Stomach (tissue), 9 donors: ENCODE measurements around the gene PIR. TPM values are rescaled to one million over a fixed set of nuclear protein-coding genes. Genes with fewer than 3 reads are reported as not detected.

Source experiments
- DNase-seq, 2 donors: peaks; one replicate each; pipeline versions ENCODE4 v3.0.0 to v3.0.0-alpha.2; 2013 to 2019
- H3K27ac ChIP-seq, 5 donors: fragments of 200-600 bp in 4 of 5; sonication (generic) in 4 of 5; one replicate each; pipeline ENCODE4 v1.5.1; 2013 to 2019; ENCODE audit warnings: mild to moderate bottlenecking in 1 of 5, moderate library complexity in 1 of 5
- H3K27me3 ChIP-seq, 3 donors: fragments of 200-600 bp; sonication (generic); one replicate each; pipeline ENCODE4 v1.5.1; 2017 to 2019; ENCODE audit warnings: mixed run types in 1 of 3
- H3K36me3 ChIP-seq, 4 donors: fragments of 200-600 bp; sonication (generic); 1 replicate in 3 of 4; 2 replicates in 1 of 4; pipeline ENCODE4 v1.5.1; 2016 to 2019
- H3K4me1 ChIP-seq, 4 donors: fragments of 200-600 bp; sonication (generic); one replicate each; pipeline ENCODE4 v1.5.1; 2016 to 2019
- H3K4me3 ChIP-seq, 4 donors: fragments of 200-600 bp; sonication (generic) in 3 of 4; one replicate each; pipeline ENCODE4 v1.5.1; 2016 to 2019; ENCODE audit warnings: mild to moderate bottlenecking in 1 of 4
- H3K9me3 ChIP-seq, 4 donors: fragments of 200-600 bp; sonication (generic); one replicate each; pipeline ENCODE4 v1.5.1; 2016 to 2019
- EP300 ChIP-seq: sonication (generic); formaldehyde crosslinking; IDR thresholded peaks from one replicate; pipeline ENCODE4 v1.6.1; 2017; ENCODE audit warnings: antibody characterized with exemption
- POLR2A ChIP-seq, 4 donors: fragments of 450-650 bp; IDR thresholded peaks; one replicate each; pipeline ENCODE4 v1.6.1; 2016; ENCODE audit warnings: antibody characterized with exemption in 4 of 4, control low read depth in 2 of 4, mild to moderate bottlenecking in 1 of 4, moderate library complexity in 1 of 4
- POLR2AphosphoS5 ChIP-seq, 3 donors: sonication (generic); formaldehyde crosslinking; IDR thresholded peaks; one replicate each; pipeline ENCODE4 v1.6.1; 2016; ENCODE audit warnings: antibody characterized with exemption in 3 of 3
- WGBS, 5 donors: extraction: QIAGEN DNeasy Blood & Tissue Kit in 3 of 5; methylation state at CpG; one replicate each; pipeline versions ENCODE4 v1.1.5 to v1.1.7; 2013 to 2018; 5-methylcytosine and 5-hydroxymethylcytosine counted together
- intact Hi-C: fragments of 100-400 bp; cut with DNase I; formaldehyde crosslinking; loops from one replicate; pipeline ENCODE4 v1.15.1; 2023; ENCODE audit warnings: low total_unique reads
- polyA plus RNA-seq, 3 donors: library from polyadenylated mRNA; stranded (reverse); fragments of 200-250 nt; gene quantifications; one replicate each; pipeline ENCODE4 v1.2.3, GENCODE V29; 2013
- total RNA-seq, 5 donors: library from RNA; depleted of rRNA; stranded (reverse); fragments of >200 nt; gene quantifications; one replicate each; pipeline versions ENCODE4 v1.1.0 to v1.2.3, GENCODE V29; 2014 to 2016
- TF ChIP-seq, protein P1 (sequence below), 7 experiments: fragments of 450-650 bp in 4 of 7; fragments of 200-600 bp in 3 of 7; sonication (generic) in 3 of 7; IDR thresholded peaks; one replicate each; pipeline ENCODE4 v1.5.1; 2016 to 2019; ENCODE audit warnings: antibody characterized with exemption in 7 of 7, control low read depth in 2 of 7, mild to moderate bottlenecking in 1 of 7
- donor health status: healthy with polysubstance abuse.
- donor health status: Bipolar disorder and iron deficiency.
- donor health status: healthy.

PIR gene
- total and polyA plus RNA-seq, 8 donors = 5.2 to 47.5 (median 12.7) TPM

DNA sequence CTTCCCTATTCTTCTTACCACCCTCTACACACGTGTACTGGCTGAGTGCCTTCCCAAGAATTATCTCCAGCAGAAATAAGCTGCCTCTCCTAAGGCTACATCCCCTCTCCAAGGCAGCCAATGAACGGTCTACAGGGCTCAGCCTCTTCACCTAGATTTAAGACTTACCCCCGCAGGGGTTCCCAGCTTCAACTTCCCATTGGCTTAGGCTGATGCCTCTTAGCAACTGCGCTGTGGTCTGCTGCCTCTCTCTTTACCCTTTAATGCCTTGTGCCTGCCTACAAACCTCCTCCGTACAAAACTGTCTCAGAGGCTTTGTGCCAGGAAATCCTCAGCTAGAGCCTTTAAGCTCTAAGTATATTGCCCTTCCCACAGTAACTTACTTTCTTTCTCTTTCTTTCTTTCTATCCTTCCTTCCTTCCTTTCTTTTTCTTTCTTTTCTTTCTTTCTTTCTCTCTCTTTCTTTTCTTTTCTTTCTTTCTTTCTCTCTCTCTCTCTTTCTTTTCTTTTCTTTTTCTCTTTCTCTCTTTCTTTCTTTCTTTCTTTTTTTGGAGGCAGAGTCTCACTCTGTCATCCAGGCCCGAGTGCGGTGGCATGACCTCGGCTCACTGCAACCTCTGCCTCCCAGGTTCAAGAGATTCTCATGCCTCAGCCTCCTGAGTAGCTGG, 142.7 kb downstream of the PIR start:
- intact Hi-C loops = loop anchor here (10.0 kb wide), 1 partner anchor 114 kb away; no protein-coding TSS in a partner anchor
- H3K36me3 ChIP-seq = peaks cover 0 to 3% (median 0%) of the 10 kb centered on the region in 4 donors
- no peak overlapping the region for H3K27ac ChIP-seq
- no peaks in the 10 kb centered on the region for H3K4me1 ChIP-seq
- no peaks in the 10 kb centered on the region for H3K27me3 ChIP-seq
- DNase-seq = no peak
- TF ChIP-seq POLR2AphosphoS5 (IDR thresholded peaks at IDR 0.05) (no peak), EP300 (no peak), POLR2A (IDR thresholded peaks at IDR 0.05) (no peak)
- TF ChIP-seq, protein P1, sequence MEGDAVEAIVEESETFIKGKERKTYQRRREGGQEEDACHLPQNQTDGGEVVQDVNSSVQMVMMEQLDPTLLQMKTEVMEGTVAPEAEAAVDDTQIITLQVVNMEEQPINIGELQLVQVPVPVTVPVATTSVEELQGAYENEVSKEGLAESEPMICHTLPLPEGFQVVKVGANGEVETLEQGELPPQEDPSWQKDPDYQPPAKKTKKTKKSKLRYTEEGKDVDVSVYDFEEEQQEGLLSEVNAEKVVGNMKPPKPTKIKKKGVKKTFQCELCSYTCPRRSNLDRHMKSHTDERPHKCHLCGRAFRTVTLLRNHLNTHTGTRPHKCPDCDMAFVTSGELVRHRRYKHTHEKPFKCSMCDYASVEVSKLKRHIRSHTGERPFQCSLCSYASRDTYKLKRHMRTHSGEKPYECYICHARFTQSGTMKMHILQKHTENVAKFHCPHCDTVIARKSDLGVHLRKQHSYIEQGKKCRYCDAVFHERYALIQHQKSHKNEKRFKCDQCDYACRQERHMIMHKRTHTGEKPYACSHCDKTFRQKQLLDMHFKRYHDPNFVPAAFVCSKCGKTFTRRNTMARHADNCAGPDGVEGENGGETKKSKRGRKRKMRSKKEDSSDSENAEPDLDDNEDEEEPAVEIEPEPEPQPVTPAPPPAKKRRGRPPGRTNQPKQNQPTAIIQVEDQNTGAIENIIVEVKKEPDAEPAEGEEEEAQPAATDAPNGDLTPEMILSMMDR (IDR thresholded peaks at IDR 0.05) = no peak
- H3K9me3 ChIP-seq = no peaks in the 10 kb centered on the region
- 61 to 76% (median 70%) methylated on average over 7 to 8 of the region's 8 CpGs for WGBS, 5 donors
- no peak overlapping the region for H3K4me3 ChIP-seq

DNA sequence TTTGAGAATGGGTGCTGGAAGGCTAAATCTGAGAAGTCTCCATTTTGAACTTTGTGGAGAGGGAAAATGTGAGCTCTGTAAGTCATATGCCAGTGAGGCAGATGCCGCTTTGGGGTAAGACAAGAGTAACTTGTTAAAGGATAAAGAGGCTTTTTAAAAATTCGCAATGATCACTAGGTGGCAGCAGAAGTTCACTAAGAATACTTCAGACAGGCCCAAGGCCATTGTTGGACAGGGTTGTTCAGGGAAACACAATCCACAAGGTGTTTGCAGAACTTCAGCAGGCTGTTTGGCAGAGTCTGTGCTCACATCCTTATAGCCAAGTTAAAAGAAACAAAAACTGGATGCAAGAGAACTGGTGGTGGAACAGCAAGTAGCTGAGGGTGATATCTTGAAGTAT, 144.1 kb downstream of the PIR start:
- no peaks in the 10 kb centered on the region for H3K9me3 ChIP-seq
- H3K27me3 ChIP-seq = no peaks in the 10 kb centered on the region
- 14 to 27% (median 16%) methylated on average over 2 of the region's 2 CpGs for WGBS, 5 donors
- intact Hi-C loops = no loop called here
- H3K36me3 ChIP-seq = peaks cover 0 to 3% (median 0%) of the 10 kb centered on the region in 4 donors
- no peak for TF ChIP-seq EP300
- TF ChIP-seq POLR2AphosphoS5 (IDR thresholded peaks at IDR 0.05) = peak in 1 of 3 donors; percentile 15
- TF ChIP-seq, protein P1 (IDR thresholded peaks at IDR 0.05) = peak in 5 of 7 experiments; percentile 27 to 50 (median 35)
- no peak for TF ChIP-seq POLR2A (IDR thresholded peaks at IDR 0.05)
- peak; percentile 42 to 83 for DNase-seq
- H3K4me1 ChIP-seq = no peaks in the 10 kb centered on the region
- H3K4me3 ChIP-seq = no peak overlapping the region
- H3K27ac ChIP-seq = no peak overlapping the region

DNA sequence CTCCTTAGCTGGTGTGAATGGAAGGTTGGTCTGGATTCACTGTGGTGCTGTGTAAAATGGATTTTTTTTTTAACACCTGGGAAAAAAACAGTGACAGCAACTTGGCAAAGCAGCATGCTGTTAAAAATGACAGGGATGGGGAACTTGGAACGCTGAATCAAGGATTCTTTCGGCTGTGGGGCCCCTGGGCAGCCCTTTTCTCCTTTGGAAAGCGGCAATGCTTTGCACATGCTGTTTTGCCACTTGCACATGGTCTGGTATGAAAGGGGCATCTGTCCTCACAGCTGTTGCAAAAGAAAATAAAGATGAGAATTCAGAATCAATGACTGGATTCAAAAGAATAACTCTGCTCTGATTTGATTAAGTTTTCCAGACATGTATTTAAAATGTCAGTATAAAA, 147.2 kb downstream of the PIR start:
- H3K27ac ChIP-seq = no peak overlapping the region
- H3K9me3 ChIP-seq = no peaks in the 10 kb centered on the region
- peaks cover 0 to 6% (median 0%) of the 10 kb centered on the region in 3 donors for H3K27me3 ChIP-seq
- peaks cover 0 to 3% (median 0%) of the 10 kb centered on the region in 4 donors for H3K36me3 ChIP-seq
- H3K4me1 ChIP-seq = no peaks in the 10 kb centered on the region
- intact Hi-C loops = no loop called here
- no peak for DNase-seq
- 71 to 90% (median 82%) methylated on average over 3 of the region's 3 CpGs for WGBS, 5 donors
- H3K4me3 ChIP-seq = no peak overlapping the region
- TF ChIP-seq EP300 (no peak), POLR2AphosphoS5 (IDR thresholded peaks at IDR 0.05) (no peak), POLR2A (IDR thresholded peaks at IDR 0.05) (no peak)
- TF ChIP-seq, protein P1 (IDR thresholded peaks at IDR 0.05) = no peak

DNA sequence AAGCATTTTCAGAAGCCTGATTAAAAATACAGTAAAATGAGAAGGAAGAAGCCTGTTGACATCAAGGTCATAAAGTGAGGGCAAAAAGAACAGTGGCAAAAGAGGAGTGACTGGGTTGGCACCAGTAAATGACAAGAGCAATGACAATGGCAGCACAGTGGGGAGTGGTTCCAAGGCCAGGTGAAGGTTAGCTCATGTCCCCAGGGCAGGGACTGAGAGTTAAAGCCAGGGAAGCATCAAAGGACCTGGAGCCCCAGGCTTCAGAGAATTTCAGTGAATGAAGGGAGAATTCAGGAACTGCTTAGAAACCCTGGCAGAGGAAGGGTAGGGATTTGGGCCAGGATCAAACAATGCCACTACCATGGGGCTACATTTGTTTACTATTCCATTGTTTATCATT, 149.0 kb downstream of the PIR start:
- no peaks in the 10 kb centered on the region for H3K4me1 ChIP-seq
- H3K4me3 ChIP-seq = no peak overlapping the region
- peaks cover 0 to 6% (median 0%) of the 10 kb centered on the region in 3 donors for H3K27me3 ChIP-seq
- no peak overlapping the region for H3K27ac ChIP-seq
- TF ChIP-seq, protein P1 (IDR thresholded peaks at IDR 0.05) = no peak
- no peaks in the 10 kb centered on the region for H3K9me3 ChIP-seq
- DNase-seq = no peak
- H3K36me3 ChIP-seq = peaks cover 0 to 3% (median 0%) of the 10 kb centered on the region in 4 donors
- intact Hi-C loops = no loop called here
